ENCODE results near the gene TDRD15.

- no peak for TF ChIP-seq GATA2 (IDR thresholded peaks at IDR 0.05; ENCODE audit: low read depth, low read length)
- no peak for TF ChIP-seq GATA3 (IDR thresholded peaks at IDR 0.05; ENCODE audit: low read depth, low read length)
Observed at GRCh38 chr2:21092308-21092869, 31.4 kb upstream of the TDRD15 start.
